GM13976 (cell line): ENCODE results near the gene CPXM2.

Experiments used
- DNase-seq: peaks from one replicate; pipeline ENCODE4 v3.0.0; 2012; ENCODE audit warnings: low spot score
- CTCF ChIP-seq: IDR thresholded peaks from 2 replicates; pipeline ENCODE4 v1.5.1; 2012; ENCODE audit warnings: borderline replicate concordance, mild to moderate bottlenecking; ENCODE audit not compliant: insufficient read depth; ENCODE audit errors: extremely low read depth, missing control alignments, control extremely low read depth
- in situ Hi-C: fragments of 300-500 bp; cut with MboI; formaldehyde crosslinking; loops from one replicate; pipeline ENCODE4 v1.12.0; 2022; ENCODE audit warnings: low sequenced_read_pairs, mixed read lengths, inconsistent platforms; ENCODE audit not compliant: unreplicated experiment

The CPXM2 gene

GRCh38 chr10:123748711-123749110 lies 142.9 kb downstream of the CPXM2 start:
- in situ Hi-C loops: no loop called here
- TF ChIP-seq CTCF: no peak

GRCh38 chr10:123747426-123747825 lies 144.2 kb downstream of the CPXM2 start:
- no peak for TF ChIP-seq CTCF
- DNase-seq: no peak
- in situ Hi-C loops: no loop called here

More at GRCh38 chr10:123748711-123749110, 142.9 kb downstream of the CPXM2 start:
- no peak for DNase-seq

GRCh38 chr10:123746942-123747341 lies 144.7 kb downstream of the CPXM2 start:
- no peak for DNase-seq
- TF ChIP-seq CTCF: no peak
- in situ Hi-C loops: no loop called here

GRCh38 chr10:123746520-123746919 lies 145.1 kb downstream of the CPXM2 start:
- TF ChIP-seq CTCF: no peak
- DNase-seq: no peak
- in situ Hi-C loops: no loop called here

- no peak for DNase-seq
- no peak for TF ChIP-seq CTCF
- in situ Hi-C loops: no loop called here
Measured at GRCh38 chr10:123746061-123746460, 145.5 kb downstream of the CPXM2 start.

- DNase-seq: no peak
- no peak for TF ChIP-seq CTCF
- in situ Hi-C loops: no loop called here
Measured at GRCh38 chr10:123744224-123744536, 147.4 kb downstream of the CPXM2 start.

- in situ Hi-C loops: no loop called here
Measured at GRCh38 chr10:123743441-123744223, 148.0 kb downstream of the CPXM2 start.

More at GRCh38 chr10:123743441-123744223, 148.0 kb downstream of the CPXM2 start:
- no peak for DNase-seq
- no peak for TF ChIP-seq CTCF
